IMR-90 (cell line): ENCODE data around the gene TAS2R3. TPM values are rescaled to one million over a fixed set of nuclear protein-coding genes. Genes with fewer than 3 reads are reported as not detected.

Source experiments
- ATAC-seq: fragments of 200-7000 bp; cut with Tn5 transposase; 2 replicates; pipeline ENCODE4 v1.9.1; 2020; ENCODE audit warnings: low read depth, mild to moderate bottlenecking, moderate library complexity
- BruUV-seq: library from RNA; stranded (reverse); fragments of 400-500 nt; replicated peaks from 2 replicates; lab custom pipeline; 2021; lab: Mats Ljungman, UMichigan
- CTCF ChIA-PET: fragments of 300-600 bp; formaldehyde crosslinking; extraction: SDS; loops from one replicate; lab custom pipeline; 2021; ENCODE audit warnings: antibody characterized with exemption; lab: Yijun Ruan, JAX
- POLR2A ChIA-PET: fragments of 300-600 bp; sonication (Branson Sonifier 250); formaldehyde crosslinking; loops from one replicate; lab custom pipeline; 2022; ENCODE audit warnings: antibody characterized with exemption; ENCODE audit not compliant: unreplicated experiment; lab: Charles Lee
- DNase-seq: peaks from one replicate; pipeline ENCODE4 v3.0.0; 2013
- H2AFZ ChIP-seq: replicated peaks from 2 replicates; pipeline ENCODE3; 2013; ENCODE audit warnings: low read length, mild to moderate bottlenecking; ENCODE audit not compliant: poor library complexity
- H2AK5ac ChIP-seq: 2 replicates; pipeline ENCODE4 v1.6.1; 2013; ENCODE audit warnings: low read depth, low read length, inconsistent platforms
- H2AK9ac ChIP-seq: replicated peaks from 2 replicates; pipeline ENCODE3; 2013; ENCODE audit warnings: mild to moderate bottlenecking, low read depth, low read length, moderate library complexity; ENCODE audit not compliant: poor library complexity
- H2BK120ac ChIP-seq: 2 replicates; pipeline ENCODE4 v1.6.1; 2013; ENCODE audit warnings: low read depth, low read length, inconsistent platforms
- H2BK15ac ChIP-seq: 3 replicates; pipeline ENCODE4 v1.6.1; 2013; ENCODE audit warnings: low read depth, low read length, inconsistent platforms
- H2BK20ac ChIP-seq: 2 replicates; pipeline ENCODE4 v1.6.1; 2013; ENCODE audit warnings: low read depth, mild to moderate bottlenecking, inconsistent platforms, low read length, moderate library complexity
- H2BK5ac ChIP-seq: 2 replicates; pipeline ENCODE4 v1.6.1; 2013; ENCODE audit warnings: mild to moderate bottlenecking, low read depth, low read length, inconsistent platforms; ENCODE audit not compliant: poor library complexity, severe bottlenecking
- H3K14ac ChIP-seq: replicated peaks from 2 replicates; pipeline ENCODE4 v1.6.1; 2013; ENCODE audit warnings: low read depth, low read length, inconsistent platforms
- H3K18ac ChIP-seq: 2 replicates; pipeline ENCODE4 v1.6.1; 2013; ENCODE audit warnings: low read depth, low read length, control low read depth
- H3K23ac ChIP-seq: 2 replicates; pipeline ENCODE4 v1.6.1; 2013; ENCODE audit warnings: low read depth, low read length, inconsistent platforms
- H3K27ac ChIP-seq: 2 replicates; pipeline ENCODE4 v1.5.1; 2013; ENCODE audit warnings: mild to moderate bottlenecking, control low read depth, low read length; ENCODE audit not compliant: insufficient read depth
- H3K27me3 ChIP-seq: 2 replicates; pipeline ENCODE4 v1.6.1; 2013; ENCODE audit warnings: low read length; ENCODE audit not compliant: control insufficient read depth, insufficient read depth
- H3K36me3 ChIP-seq: 2 replicates; pipeline ENCODE4 v1.6.1; 2013; ENCODE audit warnings: low read length, mixed read lengths; ENCODE audit not compliant: control insufficient read depth, insufficient read depth
- H3K4ac ChIP-seq: 2 replicates; pipeline ENCODE4 v1.6.1; 2013; ENCODE audit warnings: low read depth, low read length, inconsistent platforms
- H3K4me1 ChIP-seq: 2 replicates; pipeline ENCODE4 v1.6.1; 2013; ENCODE audit warnings: low read length, mixed read lengths; ENCODE audit not compliant: control insufficient read depth, insufficient read depth
- H3K4me2 ChIP-seq: 2 replicates; pipeline ENCODE4 v1.6.1; 2013; ENCODE audit warnings: low read depth, mild to moderate bottlenecking, control low read depth, low read length, moderate library complexity
- H3K4me3 ChIP-seq: 2 replicates; pipeline ENCODE4 v1.5.1; 2013; ENCODE audit warnings: low read depth, mild to moderate bottlenecking, control low read depth, low read length, moderate library complexity; ENCODE audit not compliant: insufficient read depth
- H3K56ac ChIP-seq: 2 replicates; pipeline ENCODE4 v1.6.1; 2013; ENCODE audit warnings: low read length, inconsistent platforms; ENCODE audit not compliant: insufficient read depth; ENCODE audit errors: extremely low read depth
- H3K79me1 ChIP-seq, 2 experiments: 2 replicates each; pipeline ENCODE4 v1.6.1; 2013; ENCODE audit warnings: low read length in 2 of 2, inconsistent platforms in 1 of 2, low read depth in 1 of 2
- H3K9ac ChIP-seq: 2 replicates; pipeline ENCODE4 v1.6.1; 2013; ENCODE audit warnings: low read depth, low read length, control low read depth
- H3K9me1 ChIP-seq: 2 replicates; pipeline ENCODE4 v1.6.1; 2013; ENCODE audit warnings: low read length, inconsistent platforms; ENCODE audit not compliant: insufficient read depth
- H3K9me3 ChIP-seq: 2 replicates; pipeline ENCODE4 v1.6.1; 2013; ENCODE audit warnings: low read length; ENCODE audit not compliant: control insufficient read depth, insufficient read depth
- H4K20me1 ChIP-seq: 2 replicates; pipeline ENCODE4 v1.6.1; 2013; ENCODE audit warnings: low read length, inconsistent platforms; ENCODE audit not compliant: insufficient read depth
- H4K5ac ChIP-seq: 2 replicates; pipeline ENCODE4 v1.6.1; 2013; ENCODE audit warnings: mild to moderate bottlenecking, low read depth, low read length, control low read depth
- H4K8ac ChIP-seq, 2 experiments: 2 replicates each; pipeline ENCODE4 v1.6.1; 2013; ENCODE audit warnings: low read depth in 2 of 2, low read length in 2 of 2, control low read depth in 1 of 2, inconsistent platforms in 1 of 2
- H4K91ac ChIP-seq: 2 replicates; pipeline ENCODE4 v1.6.1; 2013; ENCODE audit warnings: low read depth, low read length, inconsistent platforms; ENCODE audit not compliant: insufficient read depth
- BHLHE40 ChIP-seq: fragments of 150-350 bp; IDR thresholded peaks from 2 replicates; pipeline ENCODE4 v1.6.1; 2016; ENCODE audit warnings: mild to moderate bottlenecking, low read depth, low read length
- CTCF ChIP-seq: conservative IDR thresholded peaks from 2 replicates; pipeline ENCODE4 v1.5.1; 2012; ENCODE audit warnings: mild to moderate bottlenecking, low read depth, low read length, improper control_type of control experiment
- ELK1 ChIP-seq: fragments of 150-350 bp; IDR thresholded peaks from 2 replicates; pipeline ENCODE4 v1.6.1; 2016; ENCODE audit warnings: low read depth, mild to moderate bottlenecking, low read length, moderate library complexity, borderline replicate concordance
- MAFK ChIP-seq: IDR thresholded peaks from 2 replicates; pipeline ENCODE4 v1.6.1; 2012; ENCODE audit warnings: low read depth, low read length, improper control_type of control experiment
- MAZ ChIP-seq: IDR thresholded peaks from 2 replicates; pipeline ENCODE4 v1.6.1; 2012; ENCODE audit warnings: low read depth, mild to moderate bottlenecking, low read length, improper control_type of control experiment, moderate library complexity, borderline replicate concordance
- MXI1 ChIP-seq: IDR thresholded peaks from 2 replicates; pipeline ENCODE4 v1.6.1; 2012; ENCODE audit warnings: low read depth, mild to moderate bottlenecking, low read length, moderate library complexity, borderline replicate concordance
- NFE2L2 ChIP-seq: fragments of 150-350 bp; IDR thresholded peaks from 2 replicates; pipeline ENCODE4 v1.6.1; 2016; ENCODE audit warnings: low read depth, mild to moderate bottlenecking, low read length
- POLR2A ChIP-seq: IDR thresholded peaks from 2 replicates; pipeline ENCODE4 v1.6.1; 2012; ENCODE audit warnings: mild to moderate bottlenecking, low read depth, low read length
- RAD21 ChIP-seq: IDR thresholded peaks from 2 replicates; pipeline ENCODE4 v1.6.1; 2012; ENCODE audit warnings: low read length, improper control_type of control experiment
- RCOR1 ChIP-seq: IDR thresholded peaks from 2 replicates; pipeline ENCODE4 v1.6.1; 2012; ENCODE audit warnings: mild to moderate bottlenecking, low read length, improper control_type of control experiment; ENCODE audit not compliant: insufficient replicate concordance
- RFX5 ChIP-seq: IDR thresholded peaks from 2 replicates; pipeline ENCODE4 v1.8.0; 2012; ENCODE audit warnings: low read depth, mild to moderate bottlenecking, low read length, moderate library complexity
- WGBS, 2 experiments: methylation state at CpG; one replicate each; pipeline versions ENCODE4 v1.1.5 to v1.1.7; 2013; ENCODE audit warnings: missing lambda C conversion rate in 2 of 2; ENCODE audit not compliant: insufficient read length in 1 of 2; ENCODE audit errors: extremely low coverage in 2 of 2; 5-methylcytosine and 5-hydroxymethylcytosine counted together
- dilution Hi-C: fragments of 300-500 bp; cut with HindIII; formaldehyde crosslinking; loops from one replicate; pipeline ENCODE4 v1.14.3; 2018; ENCODE audit warnings: low sequenced_read_pairs; ENCODE audit not compliant: unreplicated experiment
- in situ Hi-C: fragments of 300-500 bp; cut with MboI; formaldehyde crosslinking; loops from 3 replicates; pipeline ENCODE4 v1.14.3; 2019; ENCODE audit warnings: low sequenced_read_pairs, inconsistent platforms, mixed read lengths
- intact Hi-C: fragments of 100-400 bp; cut with micrococcal nuclease; formaldehyde crosslinking; loops from 2 replicates; pipeline ENCODE4 v1.10.0; 2022
- polyA plus RNA-seq, 3 experiments: library from polyadenylated mRNA; depleted of rRNA; stranded (reverse); fragments of >200 nt; gene quantifications; 2 replicates each; pipeline ENCODE4 v1.2.3, GENCODE V29; 2012; ENCODE audit warnings: low replicate concordance in 1 of 3
- total RNA-seq: library from RNA; depleted of rRNA; stranded (reverse); fragments of >200 nt; gene quantifications from 2 replicates; pipeline ENCODE4 v1.2.3, GENCODE V29; 2012

TAS2R3 gene
- total and polyA plus RNA-seq, 2 of the 4 experiments (the other 2 are of a cell fraction) = 0.72 TPM; not detected in 1

- dilution Hi-C loops = no loop called here
These were observed 12.5 kb downstream of the TAS2R3 start, which contains the start of gene TAS2R4 for GRCh38 chr7:141776374-141776773. TAS2R4 (plus strand) TSS chr7:141776674; CDS start chr7:141778489, 1,815 bp downstream.

More at GRCh38 chr7:141776374-141776773, 12.5 kb downstream of the TAS2R3 start, which contains the start of gene TAS2R4:
- no peak within 1 kb of the TSS for H2BK120ac ChIP-seq
- no peak within 1 kb of the TSS for H3K4ac ChIP-seq
- no peak within 1 kb of the TSS for H3K27ac ChIP-seq
- no peak within 1 kb of the TSS for H3K23ac ChIP-seq
- CTCF ChIA-PET = interaction anchor here (0.9 kb wide), 1 partner anchor 39 kb away, joined by 3 read pairs; the partner anchor contains the start of gene SSBP1
- POLR2A ChIA-PET = no interaction called here
- no peak within 1 kb of the TSS for H2BK15ac ChIP-seq
- BruUV-seq = no TSS peak
- no peak within 1 kb of the TSS for H3K9ac ChIP-seq
- no peak within 1 kb of the TSS for H3K18ac ChIP-seq
- H3K4me3 ChIP-seq = no peak within 1 kb of the TSS
- H3K56ac ChIP-seq = no peak within 1 kb of the TSS
- no peak within 1 kb of the TSS for H2BK20ac ChIP-seq
- no peak within 1 kb of the TSS for H2AFZ ChIP-seq
- peaks cover 4% of the 10 kb centered on the region for H3K36me3 ChIP-seq
- no peaks in the 10 kb centered on the region for H3K27me3 ChIP-seq
- intact Hi-C loops = no loop called here
- no peak for TF ChIP-seq ELK1
- TF ChIP-seq POLR2A = no peak
- TF ChIP-seq CTCF = no peak
- no peak for TF ChIP-seq RFX5
- no peak for TF ChIP-seq MAZ
- TF ChIP-seq RCOR1 = no peak
- no peak for TF ChIP-seq BHLHE40
- no peak for TF ChIP-seq RAD21
- no peak for TF ChIP-seq NFE2L2
- no peak for TF ChIP-seq MAFK
- TF ChIP-seq MXI1 = no peak
- no peak for DNase-seq
- H3K9me3 ChIP-seq = no peaks in the 10 kb centered on the region
- no peak for ATAC-seq
- no peak within 1 kb of the TSS for H4K91ac ChIP-seq
- H2AK5ac ChIP-seq = no peak within 1 kb of the TSS
- no peak within 1 kb of the TSS for H3K4me2 ChIP-seq
- in situ Hi-C loops = no loop called here
- no peaks in the 10 kb centered on the region for H3K79me1 ChIP-seq
- no peaks in the 10 kb centered on the region for H4K20me1 ChIP-seq
- H3K14ac ChIP-seq = no peak within 1 kb of the TSS
- H2AK9ac ChIP-seq = no peak within 1 kb of the TSS
- no peaks in the 10 kb centered on the region for H3K4me1 ChIP-seq
- H4K8ac ChIP-seq = no peak within 1 kb of the TSS
- no peaks in the 10 kb centered on the region for H3K9me1 ChIP-seq
- WGBS, 2 experiments = no CpG with 5 or more reads among the region's 1 CpG
- no peak within 1 kb of the TSS for H2BK5ac ChIP-seq
- no peak within 1 kb of the TSS for H4K5ac ChIP-seq
